SK-N-SH treated with all-trans-retinoic acid at 6 μM for 48 hours (cell line): ENCODE data around the gene SSNA1.

Source experiments
- ATAC-seq: fragments of 200-7000 bp; cut with Tn5 transposase; 3 replicates; pipeline ENCODE4 v1.9.1; 2020; ENCODE audit warnings: mild to moderate bottlenecking, moderate library complexity
- ARNTL ChIP-seq: fragments of 450-650 bp; formaldehyde crosslinking; IDR thresholded peaks from 2 replicates; pipeline ENCODE4 v1.5.0; 2020; ENCODE audit warnings: low read depth, mild to moderate bottlenecking, moderate library complexity, borderline replicate concordance
- BACH2 ChIP-seq: fragments of 250-450 bp; sonication (Bioruptor Pico); IDR thresholded peaks from 2 replicates; pipeline ENCODE4 v1.9.0; 2021; ENCODE audit warnings: mild to moderate bottlenecking, borderline replicate concordance
- CREB5 ChIP-seq: fragments of 250-450 bp; sonication (Bioruptor Pico); IDR thresholded peaks from 2 replicates; pipeline ENCODE4 v1.5.1; 2020; ENCODE audit warnings: low read depth, mild to moderate bottlenecking, moderate library complexity
- CSDC2 ChIP-seq: fragments of 250-450 bp; sonication (Bioruptor Pico); IDR thresholded peaks from 2 replicates; pipeline ENCODE4 v1.5.0; 2020; ENCODE audit warnings: mild to moderate bottlenecking, moderate library complexity
- CSRNP3 ChIP-seq: fragments of 250-450 bp; sonication (Bioruptor Pico); IDR thresholded peaks from 2 replicates; pipeline ENCODE4 v1.5.1; 2021; ENCODE audit warnings: mild to moderate bottlenecking, moderate library complexity
- ESRRG ChIP-seq: fragments of 250-450 bp; sonication (Bioruptor Pico); IDR thresholded peaks from 2 replicates; pipeline ENCODE4 v1.6.1; 2021; ENCODE audit warnings: mild to moderate bottlenecking
- GLIS3 ChIP-seq: fragments of 250-450 bp; sonication (Bioruptor Pico); IDR thresholded peaks from 2 replicates; pipeline ENCODE4 v1.5.0; 2020; ENCODE audit warnings: mild to moderate bottlenecking, moderate library complexity
- OSR1 ChIP-seq: fragments of 250-450 bp; sonication (Bioruptor Pico); IDR thresholded peaks from 2 replicates; pipeline ENCODE4 v1.8.0; 2022; ENCODE audit warnings: moderate library complexity, mild to moderate bottlenecking, inconsistent platforms
- POU6F1 ChIP-seq: fragments of 250-450 bp; sonication (Bioruptor Pico); IDR thresholded peaks from 2 replicates; pipeline ENCODE4 v1.8.0; 2021; ENCODE audit warnings: low read depth, mild to moderate bottlenecking, moderate library complexity, borderline replicate concordance
- PPARA ChIP-seq: fragments of 250-450 bp; sonication (Bioruptor Pico); IDR thresholded peaks from 2 replicates; pipeline ENCODE4 v1.5.0; 2020; ENCODE audit warnings: mild to moderate bottlenecking, borderline replicate concordance
- RARB ChIP-seq: fragments of 250-450 bp; sonication (Bioruptor Pico); IDR thresholded peaks from 2 replicates; pipeline ENCODE4 v1.8.0; 2021; ENCODE audit warnings: mild to moderate bottlenecking, moderate library complexity
- SNAI2 ChIP-seq: fragments of 250-450 bp; sonication (Bioruptor Pico); IDR thresholded peaks from 2 replicates; pipeline ENCODE4 v1.5.0; 2020; ENCODE audit warnings: mild to moderate bottlenecking, moderate library complexity
- TCF4 ChIP-seq: fragments of 250-450 bp; sonication (Bioruptor Pico); IDR thresholded peaks from 2 replicates; pipeline ENCODE4 v1.8.0; 2021; ENCODE audit warnings: mild to moderate bottlenecking, moderate library complexity, borderline replicate concordance
- TOX ChIP-seq: fragments of 250-450 bp; sonication (Bioruptor Pico); IDR thresholded peaks from 2 replicates; pipeline ENCODE4 v1.8.0; 2021; ENCODE audit warnings: mild to moderate bottlenecking, moderate library complexity, borderline replicate concordance
- TSHZ2 ChIP-seq: fragments of 250-450 bp; sonication (Bioruptor Pico); IDR thresholded peaks from 2 replicates; pipeline ENCODE4 v1.5.0; 2020; ENCODE audit warnings: mild to moderate bottlenecking, moderate library complexity
- ZC3H10 ChIP-seq: fragments of 250-450 bp; sonication (Bioruptor Pico); IDR thresholded peaks from 2 replicates; pipeline ENCODE4 v1.5.1; 2021; ENCODE audit warnings: mild to moderate bottlenecking, moderate library complexity
- ZFP3 ChIP-seq: fragments of 250-450 bp; sonication (Bioruptor Pico); IDR thresholded peaks from 2 replicates; pipeline ENCODE4 v1.5.0; 2020; ENCODE audit warnings: mild to moderate bottlenecking, moderate library complexity
- ZFP30 ChIP-seq: fragments of 450-650 bp; formaldehyde crosslinking; IDR thresholded peaks from 2 replicates; pipeline ENCODE4 v1.5.0; 2022; ENCODE audit warnings: mild to moderate bottlenecking, moderate library complexity
- ZNF565 ChIP-seq: fragments of 450-650 bp; formaldehyde crosslinking; conservative IDR thresholded peaks from 2 replicates; pipeline ENCODE4 v1.5.0; 2020; ENCODE audit warnings: low read depth, mild to moderate bottlenecking, moderate library complexity
- ZNF70 ChIP-seq: fragments of 450-650 bp; formaldehyde crosslinking; IDR thresholded peaks from 2 replicates; pipeline ENCODE4 v1.5.0; 2020; ENCODE audit warnings: mild to moderate bottlenecking, moderate library complexity
- ZNF8 ChIP-seq: fragments of 450-650 bp; formaldehyde crosslinking; IDR thresholded peaks from 2 replicates; pipeline ENCODE4 v1.5.0; 2020; ENCODE audit warnings: mild to moderate bottlenecking, moderate library complexity
- TF ChIP-seq, protein P1 (sequence below): fragments of 250-450 bp; sonication (Bioruptor Pico); IDR thresholded peaks from 2 replicates; pipeline ENCODE4 v1.8.0; 2020; ENCODE audit warnings: mild to moderate bottlenecking, moderate library complexity, borderline replicate concordance

The SSNA1 gene

GRCh38 chr9:137178939-137179630, 9.4 kb upstream of the SSNA1 start:
- ATAC-seq = no peak
- TF ChIP-seq PPARA (CRISPR knock-in tag) = no peak

GRCh38 chr9:137179761-137180160, 8.7 kb upstream of the SSNA1 start:
- no peak for ATAC-seq
- TF ChIP-seq CSRNP3 = no peak
- TF ChIP-seq CSDC2 (CRISPR knock-in tag) = no peak
- TF ChIP-seq ZFP30 = no peak
- TF ChIP-seq TOX (CRISPR knock-in tag) = no peak
- no peak for TF ChIP-seq SNAI2 (CRISPR knock-in tag)
- TF ChIP-seq GLIS3 (CRISPR knock-in tag) = no peak
- no peak for TF ChIP-seq OSR1 (CRISPR knock-in tag)
- no peak for TF ChIP-seq ZNF8
- TF ChIP-seq ZNF70 (CRISPR knock-in tag) = no peak
- no peak for TF ChIP-seq ZFP3 (CRISPR knock-in tag)
- TF ChIP-seq CREB5 (CRISPR knock-in tag) = no peak
- no peak for TF ChIP-seq RARB
- TF ChIP-seq, protein P1, sequence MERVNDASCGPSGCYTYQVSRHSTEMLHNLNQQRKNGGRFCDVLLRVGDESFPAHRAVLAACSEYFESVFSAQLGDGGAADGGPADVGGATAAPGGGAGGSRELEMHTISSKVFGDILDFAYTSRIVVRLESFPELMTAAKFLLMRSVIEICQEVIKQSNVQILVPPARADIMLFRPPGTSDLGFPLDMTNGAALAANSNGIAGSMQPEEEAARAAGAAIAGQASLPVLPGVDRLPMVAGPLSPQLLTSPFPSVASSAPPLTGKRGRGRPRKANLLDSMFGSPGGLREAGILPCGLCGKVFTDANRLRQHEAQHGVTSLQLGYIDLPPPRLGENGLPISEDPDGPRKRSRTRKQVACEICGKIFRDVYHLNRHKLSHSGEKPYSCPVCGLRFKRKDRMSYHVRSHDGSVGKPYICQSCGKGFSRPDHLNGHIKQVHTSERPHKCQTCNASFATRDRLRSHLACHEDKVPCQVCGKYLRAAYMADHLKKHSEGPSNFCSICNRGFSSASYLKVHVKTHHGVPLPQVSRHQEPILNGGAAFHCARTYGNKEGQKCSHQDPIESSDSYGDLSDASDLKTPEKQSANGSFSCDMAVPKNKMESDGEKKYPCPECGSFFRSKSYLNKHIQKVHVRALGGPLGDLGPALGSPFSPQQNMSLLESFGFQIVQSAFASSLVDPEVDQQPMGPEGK (CRISPR knock-in tag) = no peak
- TF ChIP-seq ZC3H10 (CRISPR knock-in tag) = no peak
- TF ChIP-seq ARNTL (CRISPR knock-in tag) = no peak
- TF ChIP-seq BACH2 (CRISPR knock-in tag) = no peak
- TF ChIP-seq TSHZ2 = no peak
- no peak for TF ChIP-seq PPARA (CRISPR knock-in tag)
- no peak for TF ChIP-seq ESRRG (CRISPR knock-in tag)

DNA sequence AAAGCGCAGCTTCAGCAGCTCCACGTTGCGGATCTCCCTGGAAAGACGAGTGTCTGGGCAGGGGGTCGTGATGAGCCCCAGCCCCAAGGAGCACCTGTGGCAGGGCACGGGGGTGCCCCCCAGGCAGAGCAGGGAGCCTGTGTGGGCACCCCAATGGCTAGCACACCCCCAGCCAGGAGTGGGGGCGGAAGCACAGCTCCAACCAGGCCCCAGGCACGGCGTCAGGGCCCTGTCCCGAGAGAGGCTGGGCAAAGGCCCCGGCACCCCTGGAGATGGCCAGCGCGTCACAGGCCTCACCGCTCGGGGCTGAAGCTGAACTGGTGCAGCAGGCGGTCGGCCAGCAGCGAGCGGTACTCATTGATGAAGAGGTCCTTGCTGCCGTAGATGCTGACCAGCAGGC, 8.0 kb upstream of the SSNA1 start:
- no peak for TF ChIP-seq PPARA (CRISPR knock-in tag)
- ATAC-seq = no peak

DNA sequence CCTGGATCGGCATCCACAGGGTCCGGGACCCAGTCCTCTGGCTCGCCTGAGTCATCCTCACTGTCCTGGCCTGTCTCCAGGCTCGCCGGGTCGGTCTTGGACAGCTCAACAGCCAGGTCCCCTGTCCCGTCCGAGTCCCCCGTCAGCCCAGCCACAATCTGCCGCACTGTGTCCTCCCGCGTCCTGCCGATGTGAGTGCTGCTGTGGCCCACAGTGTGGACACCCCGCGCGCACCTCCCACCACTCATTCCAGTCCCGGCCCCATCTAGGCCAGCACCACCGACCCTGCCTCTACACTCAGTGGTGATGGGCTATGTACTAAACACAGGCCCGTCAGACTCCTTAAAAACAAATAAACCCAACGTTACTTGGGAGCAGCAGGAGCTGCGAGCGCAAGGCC, 6.8 kb upstream of the SSNA1 start:
- ATAC-seq = no peak
- TF ChIP-seq CSDC2 (CRISPR knock-in tag) (no peak), ZNF565 (no peak), OSR1 (CRISPR knock-in tag) (no peak), BACH2 (CRISPR knock-in tag) (no peak), POU6F1 (CRISPR knock-in tag) (no peak), ZC3H10 (CRISPR knock-in tag) (no peak), TSHZ2 (no peak), ZNF70 (CRISPR knock-in tag) (no peak), ZNF8 (no peak), TCF4 (CRISPR knock-in tag) (no peak), GLIS3 (CRISPR knock-in tag) (no peak), PPARA (CRISPR knock-in tag) (no peak), ZFP30 (no peak)
- TF ChIP-seq, protein P1 (CRISPR knock-in tag) = no peak
